HEK293 (cell line): ENCODE results near the gene CITED4.

Source experiments
- EGR2 ChIP-seq: fragments of 450-650 bp; formaldehyde crosslinking; IDR thresholded peaks from 2 replicates; pipeline ENCODE4 v1.5.1; 2016; ENCODE audit warnings: low read depth, missing biosample characterization, missing genetic modification characterization
- GLIS1 ChIP-seq: fragments of 450-650 bp; formaldehyde crosslinking; IDR thresholded peaks from 2 replicates; pipeline ENCODE4 v1.5.1; 2016; ENCODE audit warnings: missing biosample characterization, missing genetic modification characterization
- GLIS2 ChIP-seq: fragments of 450-650 bp; formaldehyde crosslinking; IDR thresholded peaks from 2 replicates; pipeline ENCODE4 v1.5.1; 2016; ENCODE audit warnings: missing biosample characterization, missing genetic modification characterization
- SALL2 ChIP-seq: fragments of 450-650 bp; formaldehyde crosslinking; IDR thresholded peaks from 2 replicates; pipeline ENCODE4 v1.5.0; 2017; ENCODE audit warnings: missing biosample characterization, mild to moderate bottlenecking, missing genetic modification characterization, borderline replicate concordance
- SP2 ChIP-seq: fragments of 450-650 bp; formaldehyde crosslinking; IDR thresholded peaks from 2 replicates; pipeline ENCODE4 v1.5.1; 2016; ENCODE audit warnings: missing biosample characterization, missing genetic modification characterization
- WT1 ChIP-seq: fragments of 450-650 bp; formaldehyde crosslinking; IDR thresholded peaks from 2 replicates; pipeline ENCODE4 v1.5.1; 2016; ENCODE audit warnings: missing biosample characterization, missing genetic modification characterization
- YY1 ChIP-seq: fragments of 450-650 bp; formaldehyde crosslinking; IDR thresholded peaks from 2 replicates; pipeline ENCODE4 v1.5.1; 2018; ENCODE audit warnings: missing biosample characterization, missing genetic modification characterization
- ZNF292 ChIP-seq: fragments of 450-650 bp; formaldehyde crosslinking; IDR thresholded peaks from 2 replicates; pipeline ENCODE4 v1.5.1; 2016; ENCODE audit warnings: low read depth, missing biosample characterization, missing genetic modification characterization, borderline replicate concordance
- ZNF433 ChIP-seq: fragments of 450-650 bp; formaldehyde crosslinking; IDR thresholded peaks from 2 replicates; pipeline ENCODE4 v1.5.1; 2016; ENCODE audit warnings: missing biosample characterization, missing genetic modification characterization, low read depth
- ZNF664 ChIP-seq: fragments of 450-650 bp; formaldehyde crosslinking; IDR thresholded peaks from 2 replicates; pipeline ENCODE4 v1.5.1; 2016; ENCODE audit warnings: missing biosample characterization, missing genetic modification characterization
- TF ChIP-seq, protein P1 (sequence below): fragments of 450-650 bp; formaldehyde crosslinking; IDR thresholded peaks from 2 replicates; pipeline ENCODE4 v1.5.1; 2016; ENCODE audit warnings: missing biosample characterization, missing genetic modification characterization, low read depth
- TF ChIP-seq, protein P2 (sequence below): fragments of 450-650 bp; formaldehyde crosslinking; IDR thresholded peaks from 2 replicates; pipeline ENCODE4 v1.5.1; 2016; ENCODE audit warnings: missing biosample characterization, missing genetic modification characterization
- TF ChIP-seq, protein P3 (sequence below): fragments of 450-650 bp; formaldehyde crosslinking; IDR thresholded peaks from 2 replicates; pipeline ENCODE4 v1.5.1; 2016; ENCODE audit warnings: missing biosample characterization, missing genetic modification characterization
- TF ChIP-seq, protein P4 (sequence below): fragments of 450-650 bp; formaldehyde crosslinking; IDR thresholded peaks from 2 replicates; pipeline ENCODE4 v1.5.1; 2016; ENCODE audit warnings: missing biosample characterization, missing genetic modification characterization

DNA sequence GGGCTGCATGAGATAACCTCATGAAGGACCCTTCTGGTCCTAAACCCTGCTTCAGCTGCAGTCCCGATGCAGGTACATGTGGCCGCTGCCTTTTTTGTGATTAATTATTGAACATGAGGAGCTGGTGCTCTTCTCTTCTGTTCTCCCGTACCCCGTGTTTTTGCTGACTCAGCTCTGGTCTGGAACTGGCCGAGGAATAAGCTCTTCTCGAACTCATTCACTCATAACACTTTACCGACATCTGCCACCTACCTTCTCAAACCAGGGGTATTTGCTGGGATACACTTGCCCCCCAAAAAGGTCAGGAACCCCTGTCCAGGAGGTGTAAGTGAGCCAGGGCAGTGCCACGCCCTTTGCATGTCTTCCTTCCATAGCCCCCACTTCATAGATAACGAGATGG, 46.7 kb downstream of the CITED4 start:
- TF ChIP-seq GLIS1 (no peak), WT1 (tag by site-specific recombination) (no peak), GLIS2 (tag by site-specific recombination) (no peak), SP2 (tag by site-specific recombination) (no peak), SALL2 (tag by site-specific recombination) (no peak), ZNF664 (tag by site-specific recombination) (no peak), ZNF433 (tag by site-specific recombination) (no peak), EGR2 (no peak), YY1 (tag by site-specific recombination) (no peak), ZNF292 (tag by site-specific recombination) (no peak)
- TF ChIP-seq, protein P1, sequence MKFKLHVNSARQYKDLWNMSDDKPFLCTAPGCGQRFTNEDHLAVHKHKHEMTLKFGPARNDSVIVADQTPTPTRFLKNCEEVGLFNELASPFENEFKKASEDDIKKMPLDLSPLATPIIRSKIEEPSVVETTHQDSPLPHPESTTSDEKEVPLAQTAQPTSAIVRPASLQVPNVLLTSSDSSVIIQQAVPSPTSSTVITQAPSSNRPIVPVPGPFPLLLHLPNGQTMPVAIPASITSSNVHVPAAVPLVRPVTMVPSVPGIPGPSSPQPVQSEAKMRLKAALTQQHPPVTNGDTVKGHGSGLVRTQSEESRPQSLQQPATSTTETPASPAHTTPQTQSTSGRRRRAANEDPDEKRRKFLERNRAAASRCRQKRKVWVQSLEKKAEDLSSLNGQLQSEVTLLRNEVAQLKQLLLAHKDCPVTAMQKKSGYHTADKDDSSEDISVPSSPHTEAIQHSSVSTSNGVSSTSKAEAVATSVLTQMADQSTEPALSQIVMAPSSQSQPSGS (tag by site-specific recombination): no peak
- TF ChIP-seq, protein P2, sequence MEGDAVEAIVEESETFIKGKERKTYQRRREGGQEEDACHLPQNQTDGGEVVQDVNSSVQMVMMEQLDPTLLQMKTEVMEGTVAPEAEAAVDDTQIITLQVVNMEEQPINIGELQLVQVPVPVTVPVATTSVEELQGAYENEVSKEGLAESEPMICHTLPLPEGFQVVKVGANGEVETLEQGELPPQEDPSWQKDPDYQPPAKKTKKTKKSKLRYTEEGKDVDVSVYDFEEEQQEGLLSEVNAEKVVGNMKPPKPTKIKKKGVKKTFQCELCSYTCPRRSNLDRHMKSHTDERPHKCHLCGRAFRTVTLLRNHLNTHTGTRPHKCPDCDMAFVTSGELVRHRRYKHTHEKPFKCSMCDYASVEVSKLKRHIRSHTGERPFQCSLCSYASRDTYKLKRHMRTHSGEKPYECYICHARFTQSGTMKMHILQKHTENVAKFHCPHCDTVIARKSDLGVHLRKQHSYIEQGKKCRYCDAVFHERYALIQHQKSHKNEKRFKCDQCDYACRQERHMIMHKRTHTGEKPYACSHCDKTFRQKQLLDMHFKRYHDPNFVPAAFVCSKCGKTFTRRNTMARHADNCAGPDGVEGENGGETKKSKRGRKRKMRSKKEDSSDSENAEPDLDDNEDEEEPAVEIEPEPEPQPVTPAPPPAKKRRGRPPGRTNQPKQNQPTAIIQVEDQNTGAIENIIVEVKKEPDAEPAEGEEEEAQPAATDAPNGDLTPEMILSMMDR (tag by site-specific recombination): no peak
- TF ChIP-seq, protein P3, sequence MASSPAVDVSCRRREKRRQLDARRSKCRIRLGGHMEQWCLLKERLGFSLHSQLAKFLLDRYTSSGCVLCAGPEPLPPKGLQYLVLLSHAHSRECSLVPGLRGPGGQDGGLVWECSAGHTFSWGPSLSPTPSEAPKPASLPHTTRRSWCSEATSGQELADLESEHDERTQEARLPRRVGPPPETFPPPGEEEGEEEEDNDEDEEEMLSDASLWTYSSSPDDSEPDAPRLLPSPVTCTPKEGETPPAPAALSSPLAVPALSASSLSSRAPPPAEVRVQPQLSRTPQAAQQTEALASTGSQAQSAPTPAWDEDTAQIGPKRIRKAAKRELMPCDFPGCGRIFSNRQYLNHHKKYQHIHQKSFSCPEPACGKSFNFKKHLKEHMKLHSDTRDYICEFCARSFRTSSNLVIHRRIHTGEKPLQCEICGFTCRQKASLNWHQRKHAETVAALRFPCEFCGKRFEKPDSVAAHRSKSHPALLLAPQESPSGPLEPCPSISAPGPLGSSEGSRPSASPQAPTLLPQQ (tag by site-specific recombination): no peak
- TF ChIP-seq, protein P4, sequence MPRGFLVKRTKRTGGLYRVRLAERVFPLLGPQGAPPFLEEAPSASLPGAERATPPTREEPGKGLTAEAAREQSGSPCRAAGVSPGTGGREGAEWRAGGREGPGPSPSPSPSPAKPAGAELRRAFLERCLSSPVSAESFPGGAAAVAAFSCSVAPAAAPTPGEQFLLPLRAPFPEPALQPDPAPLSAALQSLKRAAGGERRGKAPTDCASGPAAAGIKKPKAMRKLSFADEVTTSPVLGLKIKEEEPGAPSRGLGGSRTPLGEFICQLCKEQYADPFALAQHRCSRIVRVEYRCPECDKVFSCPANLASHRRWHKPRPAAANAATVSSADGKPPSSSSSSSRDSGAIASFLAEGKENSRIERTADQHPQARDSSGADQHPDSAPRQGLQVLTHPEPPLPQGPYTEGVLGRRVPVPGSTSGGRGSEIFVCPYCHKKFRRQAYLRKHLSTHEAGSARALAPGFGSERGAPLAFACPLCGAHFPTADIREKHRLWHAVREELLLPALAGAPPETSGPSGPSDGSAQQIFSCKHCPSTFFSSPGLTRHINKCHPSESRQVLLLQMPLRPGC (tag by site-specific recombination): no peak
